ENCODE data around the gene ZNF417. TPM values are rescaled to one million over a fixed set of nuclear protein-coding genes. Genes with fewer than 3 reads are reported as not detected.

ZNF417 gene
- total RNA-seq, 2 donors from 2014 or later, result 16.5 to 17.0 TPM

DNA sequence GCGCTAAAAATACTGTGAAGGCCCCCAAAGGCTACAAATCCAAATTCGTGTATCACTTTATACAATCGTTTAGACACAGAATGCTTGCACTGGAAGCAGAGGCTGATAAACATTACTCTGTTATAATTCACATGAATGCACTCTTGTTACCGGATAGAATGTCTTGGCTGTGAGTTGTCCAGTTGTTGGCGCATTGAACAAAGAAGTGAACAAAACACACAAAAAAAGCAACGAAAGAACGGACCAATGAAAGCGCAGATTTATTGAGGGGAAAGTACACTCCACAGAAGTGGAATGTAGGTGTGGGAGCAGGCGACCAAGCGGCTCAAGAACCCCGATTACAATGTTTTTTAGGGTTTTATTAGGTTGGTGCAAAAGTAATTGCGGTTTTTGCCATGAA, 19.3 kb upstream of the ZNF417 start:
- H3K27me3 ChIP-seq (replicated peaks; ENCODE audit: insufficient read depth), result no peaks in the 10 kb centered on the region
- intact Hi-C loops (cut with DNase I), result no loop called here
- TF ChIP-seq POLR2AphosphoS5 (IDR thresholded peaks at IDR 0.05), result no peak
- TF ChIP-seq, protein P1, sequence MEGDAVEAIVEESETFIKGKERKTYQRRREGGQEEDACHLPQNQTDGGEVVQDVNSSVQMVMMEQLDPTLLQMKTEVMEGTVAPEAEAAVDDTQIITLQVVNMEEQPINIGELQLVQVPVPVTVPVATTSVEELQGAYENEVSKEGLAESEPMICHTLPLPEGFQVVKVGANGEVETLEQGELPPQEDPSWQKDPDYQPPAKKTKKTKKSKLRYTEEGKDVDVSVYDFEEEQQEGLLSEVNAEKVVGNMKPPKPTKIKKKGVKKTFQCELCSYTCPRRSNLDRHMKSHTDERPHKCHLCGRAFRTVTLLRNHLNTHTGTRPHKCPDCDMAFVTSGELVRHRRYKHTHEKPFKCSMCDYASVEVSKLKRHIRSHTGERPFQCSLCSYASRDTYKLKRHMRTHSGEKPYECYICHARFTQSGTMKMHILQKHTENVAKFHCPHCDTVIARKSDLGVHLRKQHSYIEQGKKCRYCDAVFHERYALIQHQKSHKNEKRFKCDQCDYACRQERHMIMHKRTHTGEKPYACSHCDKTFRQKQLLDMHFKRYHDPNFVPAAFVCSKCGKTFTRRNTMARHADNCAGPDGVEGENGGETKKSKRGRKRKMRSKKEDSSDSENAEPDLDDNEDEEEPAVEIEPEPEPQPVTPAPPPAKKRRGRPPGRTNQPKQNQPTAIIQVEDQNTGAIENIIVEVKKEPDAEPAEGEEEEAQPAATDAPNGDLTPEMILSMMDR (IDR thresholded peaks at IDR 0.05), result no peak
- TF ChIP-seq POLR2A (IDR thresholded peaks at IDR 0.05), result no peak
- H3K36me3 ChIP-seq, result peaks cover 0 to 6% of the 10 kb centered on the region in 2 donors
- H3K4me1 ChIP-seq (replicated peaks), result no peaks in the 10 kb centered on the region
- no peak overlapping the region for H3K27ac ChIP-seq
- 85% methylated on average over 12 of the region's 12 CpGs for WGBS
- H3K4me3 ChIP-seq, result no peak overlapping the region
- no peak for DNase-seq (ENCODE audit: low spot score)
- no peaks in the 10 kb centered on the region for H3K9me3 ChIP-seq

DNA sequence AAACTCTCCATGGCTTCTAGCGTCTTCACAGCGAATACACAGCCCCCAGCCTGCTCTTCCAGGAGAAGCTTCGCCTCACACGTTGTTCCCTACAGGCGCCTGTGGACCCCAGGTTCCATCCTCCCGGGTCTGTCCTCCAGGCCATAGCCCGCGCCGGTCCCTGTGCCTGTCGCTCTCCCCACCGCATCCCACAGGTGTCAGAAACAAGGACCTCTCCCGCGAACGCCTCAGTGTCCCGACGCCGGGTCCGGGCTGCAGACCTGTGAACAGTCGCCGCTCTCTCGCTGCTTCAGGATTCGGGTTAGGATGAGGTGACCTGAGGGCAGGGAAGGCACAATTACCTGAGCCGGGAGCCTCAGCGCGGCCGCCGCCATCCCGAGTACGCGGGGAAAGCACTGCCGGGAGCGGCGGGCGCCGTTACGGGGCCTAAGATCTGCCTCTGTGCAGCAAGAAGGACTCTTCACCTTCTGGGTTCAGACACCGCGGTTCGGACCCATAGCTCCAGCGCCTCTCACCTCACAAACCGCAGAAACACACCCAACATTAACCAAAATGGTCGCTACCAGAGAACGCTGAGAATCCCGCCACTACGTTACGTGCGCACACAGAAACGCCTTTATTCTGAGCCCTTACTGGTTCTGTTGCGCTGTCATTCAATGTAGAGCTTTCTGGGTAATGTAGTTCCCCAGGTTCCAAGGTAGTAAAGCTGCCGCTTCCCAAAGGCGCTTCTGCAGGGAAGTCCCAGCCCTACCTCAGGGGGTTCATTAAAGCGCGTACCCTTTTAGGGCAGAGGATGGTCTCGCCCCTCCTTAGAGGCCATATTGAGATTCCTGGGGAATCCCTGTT, 18.7 kb upstream of the ZNF417 start, which contains the start of gene ZNF418:
Gene ZNF418, minus strand, starts transcription at position 583 of the 846 bp plus-strand sequence. CDS start 1,580 bp downstream, outside the sequence.
- H3K9me3 ChIP-seq, result no peaks in the 10 kb centered on the region
- no peaks in the 10 kb centered on the region for H3K27me3 ChIP-seq (replicated peaks; ENCODE audit: insufficient read depth)
- intact Hi-C loops (cut with DNase I), result no loop called here
- peak within 1 kb of the TSS; percentile 57 to 66 for H3K4me3 ChIP-seq
- TF ChIP-seq POLR2A (IDR thresholded peaks at IDR 0.05), result no peak
- peak; percentile 92 for TF ChIP-seq POLR2AphosphoS5 (IDR thresholded peaks at IDR 0.05)
- TF ChIP-seq, protein P1 (IDR thresholded peaks at IDR 0.05), result no peak
- no peaks in the 10 kb centered on the region for H3K4me1 ChIP-seq (replicated peaks)
- WGBS, result 2% methylated on average over 54 of the region's 54 CpGs
- peaks cover 0 to 6% of the 10 kb centered on the region in 2 donors for H3K36me3 ChIP-seq
- DNase-seq (ENCODE audit: low spot score), result peak; percentile 78
- peak within 1 kb of the TSS; percentile 68 to 74 for H3K27ac ChIP-seq

DNA sequence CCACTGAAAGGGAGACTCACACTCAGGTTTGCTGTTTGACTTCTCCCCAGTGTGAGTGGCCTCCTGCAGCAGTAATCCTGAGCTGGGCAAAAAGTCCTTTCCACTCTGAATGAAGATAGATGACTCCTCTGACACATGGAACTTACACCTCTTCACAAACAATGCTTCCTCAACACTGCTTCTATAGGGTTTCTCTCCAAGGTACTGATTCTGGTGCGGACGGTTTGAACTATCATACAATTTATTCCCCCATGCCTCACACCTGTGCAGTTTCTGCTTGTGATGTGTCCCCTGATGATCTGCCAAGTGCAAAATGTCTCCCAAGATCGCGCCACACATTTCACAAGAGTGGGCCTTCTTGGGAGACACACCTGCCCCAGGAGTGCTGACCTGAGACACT, 11.2 kb upstream of the ZNF417 start:
- no peak for DNase-seq (ENCODE audit: low spot score)
- H3K36me3 ChIP-seq, result peaks cover 0 to 6% of the 10 kb centered on the region in 2 donors
- 99% methylated on average over 4 of the region's 4 CpGs for WGBS
- intact Hi-C loops (cut with DNase I), result no loop called here
- no peaks in the 10 kb centered on the region for H3K9me3 ChIP-seq
- H3K27me3 ChIP-seq (replicated peaks; ENCODE audit: insufficient read depth), result no peaks in the 10 kb centered on the region
- TF ChIP-seq POLR2AphosphoS5 (IDR thresholded peaks at IDR 0.05) (no peak), POLR2A (IDR thresholded peaks at IDR 0.05) (no peak)
- TF ChIP-seq, protein P1 (IDR thresholded peaks at IDR 0.05), result no peak
- H3K4me3 ChIP-seq, result no peak overlapping the region
- H3K27ac ChIP-seq, result no peak overlapping the region
- no peaks in the 10 kb centered on the region for H3K4me1 ChIP-seq (replicated peaks)

DNA sequence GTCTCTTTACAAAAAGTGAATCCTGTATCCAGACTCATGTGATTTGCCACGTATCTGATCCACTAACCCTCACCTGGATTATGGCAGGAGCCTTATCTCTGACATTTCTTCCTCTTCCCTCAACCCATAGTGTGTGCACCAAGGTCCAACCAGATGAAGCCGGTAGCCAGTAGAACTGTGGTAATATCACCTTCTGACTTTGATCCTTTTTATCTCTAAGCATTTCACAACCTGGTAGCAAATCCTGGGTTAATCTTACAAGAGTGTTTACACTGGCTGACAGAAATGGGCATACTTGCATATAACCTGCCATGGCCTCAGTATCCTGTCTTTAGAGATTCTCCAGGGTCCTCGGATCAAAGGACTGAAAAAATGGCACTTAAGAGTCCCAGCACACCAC, 1.9 kb downstream of the ZNF417 start:
- H3K27me3 ChIP-seq (replicated peaks; ENCODE audit: insufficient read depth), result no peaks in the 10 kb centered on the region
- no peak overlapping the region for H3K27ac ChIP-seq
- no peaks in the 10 kb centered on the region for H3K4me1 ChIP-seq (replicated peaks)
- no peak for DNase-seq (ENCODE audit: low spot score)
- no peaks in the 10 kb centered on the region for H3K9me3 ChIP-seq
- no peak overlapping the region for H3K4me3 ChIP-seq
- TF ChIP-seq POLR2AphosphoS5 (IDR thresholded peaks at IDR 0.05) (no peak), POLR2A (IDR thresholded peaks at IDR 0.05) (no peak)
- TF ChIP-seq, protein P1 (IDR thresholded peaks at IDR 0.05), result no peak
- H3K36me3 ChIP-seq, result peaks cover 6 to 7% of the 10 kb centered on the region in 2 donors
- intact Hi-C loops (cut with DNase I), result no loop called here
- 86% methylated on average over 3 of the region's 3 CpGs for WGBS

DNA sequence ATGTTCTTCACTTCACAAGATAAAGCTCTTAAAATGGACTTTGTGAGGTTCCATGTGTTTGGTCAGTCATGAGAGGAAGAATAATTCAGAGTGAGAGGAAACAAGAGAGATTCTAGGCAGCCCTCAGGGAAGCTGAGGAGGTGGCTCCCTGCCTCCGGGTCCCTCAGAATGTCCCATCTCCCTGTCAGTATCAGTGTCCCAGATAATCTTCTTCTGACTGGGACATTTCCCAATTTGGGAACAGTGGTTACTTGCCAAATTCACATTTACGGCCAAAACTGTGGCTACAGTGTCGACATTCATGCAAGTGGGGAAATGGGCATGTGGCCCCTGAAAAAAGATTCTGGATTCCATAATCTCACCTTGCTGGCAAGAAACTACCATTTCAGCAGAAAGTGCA, 9.0 kb downstream of the ZNF417 start:
- TF ChIP-seq POLR2A (IDR thresholded peaks at IDR 0.05) (no peak), POLR2AphosphoS5 (IDR thresholded peaks at IDR 0.05) (no peak)
- TF ChIP-seq, protein P1 (IDR thresholded peaks at IDR 0.05), result no peak
- intact Hi-C loops (cut with DNase I), result no loop called here
- H3K36me3 ChIP-seq, result peaks cover 6 to 7% of the 10 kb centered on the region in 2 donors
- no peaks in the 10 kb centered on the region for H3K9me3 ChIP-seq
- H3K27ac ChIP-seq, result no peak overlapping the region
- 85% methylated on average over 3 of the region's 3 CpGs for WGBS
- H3K4me3 ChIP-seq, result no peak overlapping the region
- no peak for DNase-seq (ENCODE audit: low spot score)
- H3K27me3 ChIP-seq (replicated peaks; ENCODE audit: insufficient read depth), result no peaks in the 10 kb centered on the region
- H3K4me1 ChIP-seq (replicated peaks), result no peaks in the 10 kb centered on the region

Data from prostate gland (tissue), 2 donors.